DMS53 treated with DMSO at 0.1 percent for 48 hours (cell line): ENCODE data around the gene GPR31.

Experiments
- DNase-seq: peaks from one replicate; lab custom pipeline; 2025; ENCODE audit not compliant: unreplicated experiment; lab: John Stamatoyannopoulos, UW

The GPR31 gene

GRCh38 chr6:167119670-167120582 is 37.9 kb downstream of the GPR31 start:
- no peak for DNase-seq

GRCh38 chr6:167118839-167119238 is 38.9 kb downstream of the GPR31 start:
- DNase-seq: no peak

- DNase-seq: no peak
These were observed 39.8 kb downstream of the GPR31 start for GRCh38 chr6:167118006-167118405.

GRCh38 chr6:167116838-167117228 is 40.9 kb downstream of the GPR31 start:
- DNase-seq: no peak

GRCh38 chr6:167116109-167116837 is 41.5 kb downstream of the GPR31 start:
- DNase-seq: no peak

GRCh38 chr6:167115054-167115453 is 42.7 kb downstream of the GPR31 start:
- DNase-seq: no peak

GRCh38 chr6:167113935-167114910 is 43.6 kb downstream of the GPR31 start:
- DNase-seq: no peak

GRCh38 chr6:167113047-167113754 is 44.6 kb downstream of the GPR31 start:
- DNase-seq: no peak

GRCh38 chr6:167112421-167112820 is 45.4 kb downstream of the GPR31 start:
- no peak for DNase-seq

GRCh38 chr6:167111597-167111996 is 46.2 kb downstream of the GPR31 start:
- DNase-seq: no peak

GRCh38 chr6:167109651-167110050 is 48.1 kb downstream of the GPR31 start:
- DNase-seq: no peak

GRCh38 chr6:167108278-167108677 is 49.5 kb downstream of the GPR31 start:
- DNase-seq: peak; percentile 16

- DNase-seq: no peak
These were observed 50.0 kb downstream of the GPR31 start for GRCh38 chr6:167107787-167108186.

GRCh38 chr6:167106406-167106805 is 51.4 kb downstream of the GPR31 start:
- no peak for DNase-seq
